ENCODE data around the gene PACC1.
"Not testable (repeated sequence)": the region's sequence is repeated elsewhere in the genome, so short reads cannot be mapped to it uniquely, and the experiment has no call there.

DNA sequence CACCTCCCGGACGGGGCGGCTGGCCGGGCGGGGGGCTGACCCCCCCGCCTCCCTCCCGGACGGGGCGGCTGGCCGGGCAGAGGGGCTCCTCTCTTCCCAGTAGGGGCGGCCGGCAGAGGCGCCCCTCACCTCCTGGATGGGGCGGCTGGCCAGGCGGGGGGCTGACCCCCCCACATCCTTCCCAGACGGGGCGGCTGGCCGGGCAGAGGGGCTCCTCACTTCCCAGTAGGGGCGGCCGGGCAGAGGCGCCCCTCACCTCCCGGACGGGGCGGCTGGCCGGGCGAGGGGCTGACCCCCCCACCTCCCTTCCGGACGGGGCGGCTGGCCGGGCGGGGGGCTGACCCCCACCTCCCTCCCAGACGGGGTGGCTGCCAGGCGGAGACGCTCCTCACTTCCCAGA, 93.7 kb downstream of the PACC1 start:
- TF ChIP-seq, protein P1, sequence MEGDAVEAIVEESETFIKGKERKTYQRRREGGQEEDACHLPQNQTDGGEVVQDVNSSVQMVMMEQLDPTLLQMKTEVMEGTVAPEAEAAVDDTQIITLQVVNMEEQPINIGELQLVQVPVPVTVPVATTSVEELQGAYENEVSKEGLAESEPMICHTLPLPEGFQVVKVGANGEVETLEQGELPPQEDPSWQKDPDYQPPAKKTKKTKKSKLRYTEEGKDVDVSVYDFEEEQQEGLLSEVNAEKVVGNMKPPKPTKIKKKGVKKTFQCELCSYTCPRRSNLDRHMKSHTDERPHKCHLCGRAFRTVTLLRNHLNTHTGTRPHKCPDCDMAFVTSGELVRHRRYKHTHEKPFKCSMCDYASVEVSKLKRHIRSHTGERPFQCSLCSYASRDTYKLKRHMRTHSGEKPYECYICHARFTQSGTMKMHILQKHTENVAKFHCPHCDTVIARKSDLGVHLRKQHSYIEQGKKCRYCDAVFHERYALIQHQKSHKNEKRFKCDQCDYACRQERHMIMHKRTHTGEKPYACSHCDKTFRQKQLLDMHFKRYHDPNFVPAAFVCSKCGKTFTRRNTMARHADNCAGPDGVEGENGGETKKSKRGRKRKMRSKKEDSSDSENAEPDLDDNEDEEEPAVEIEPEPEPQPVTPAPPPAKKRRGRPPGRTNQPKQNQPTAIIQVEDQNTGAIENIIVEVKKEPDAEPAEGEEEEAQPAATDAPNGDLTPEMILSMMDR (IDR thresholded peaks at IDR 0.05): not testable (repeated sequence)
- TF ChIP-seq POLR2A (IDR thresholded peaks at IDR 0.05): not testable (repeated sequence)
